Chondrocyte (in vitro differentiated cells): ENCODE measurements around the gene MISP. TPM values are rescaled to one million over a fixed set of nuclear protein-coding genes. Genes with fewer than 3 reads are reported as not detected.
A peak's percentile ranks its signal among the peaks of the same experiment; 100 is the strongest.
"Not testable (repeated sequence)": the region's sequence is repeated elsewhere in the genome, so short reads cannot be mapped to it uniquely, and the experiment has no call there.

Experiments used
- DNase-seq: peaks from one replicate; pipeline ENCODE4 v3.0.0; 2021; ENCODE audit warnings: mixed read lengths, low spot score
- H3K27ac Mint-ChIP-seq: one replicate; pipeline ENCODE4 v1.8.0; 2021; ENCODE audit warnings: mild to moderate bottlenecking, moderate library complexity, mixed read lengths; ENCODE audit not compliant: unreplicated experiment
- H3K27me3 Mint-ChIP-seq: 2 replicates; pipeline ENCODE4 v1.8.0; 2021; ENCODE audit warnings: low read depth, mixed read lengths
- H3K36me3 Mint-ChIP-seq: 2 replicates; pipeline ENCODE4 v1.8.0; 2021; ENCODE audit warnings: low read depth, mixed read lengths
- H3K4me1 Mint-ChIP-seq: 2 replicates; pipeline ENCODE4 v1.8.0; 2021; ENCODE audit warnings: low read depth, mild to moderate bottlenecking, mixed read lengths
- H3K4me3 Mint-ChIP-seq: one replicate; pipeline ENCODE4 v1.8.0; 2021; ENCODE audit warnings: mild to moderate bottlenecking, moderate library complexity, mixed read lengths; ENCODE audit not compliant: unreplicated experiment
- H3K9me3 Mint-ChIP-seq: 2 replicates; pipeline ENCODE4 v1.8.0; 2021; ENCODE audit warnings: low read depth, mixed read lengths
- total RNA-seq: library from RNA; stranded (reverse); gene quantifications from 3 replicates; pipeline ENCODE4 v1.2.1, GENCODE V29; 2021
- TF ChIP-seq, protein P1 (sequence below): fragments of 200-600 bp; sonication (generic); IDR thresholded peaks from 2 replicates; pipeline ENCODE4 v1.5.0; 2021; ENCODE audit warnings: antibody characterized with exemption, mild to moderate bottlenecking, moderate library complexity

MISP gene
- total RNA-seq, 1 donor from 2014 or later = 1.5 TPM

DNA sequence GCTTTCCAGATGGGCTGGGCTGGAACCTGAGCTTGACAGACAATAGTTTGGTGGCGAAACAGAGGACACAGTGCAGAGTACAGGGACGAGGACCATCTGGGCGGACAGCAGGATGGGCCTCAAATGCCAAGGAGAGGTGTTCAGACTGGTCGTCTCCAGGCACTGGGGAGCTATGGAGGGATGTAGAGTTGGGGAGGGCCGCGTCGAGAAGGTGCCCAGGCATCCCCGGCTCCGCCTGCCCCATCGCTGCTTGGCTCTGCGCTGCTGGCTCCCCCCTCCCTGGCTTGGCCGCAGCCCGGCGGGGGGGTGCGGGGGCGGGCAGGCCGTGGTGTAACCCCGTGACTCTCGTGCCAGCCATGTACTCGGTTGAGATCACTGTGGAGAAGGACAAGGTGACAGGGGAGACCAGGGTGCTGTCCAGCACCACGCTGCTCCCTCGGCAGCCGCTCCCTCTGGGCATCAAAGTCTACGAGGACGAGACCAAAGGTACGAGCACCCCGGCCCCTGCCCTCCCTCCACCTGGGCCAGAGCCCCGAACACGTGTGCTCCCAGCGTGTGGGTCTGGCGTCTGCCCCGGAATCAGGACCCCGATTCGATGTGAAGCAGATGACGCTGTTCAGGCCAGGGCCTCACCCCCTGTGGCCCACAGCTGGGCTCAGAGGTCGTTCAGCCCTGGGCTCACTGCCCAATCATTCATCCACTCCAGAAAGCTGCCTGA lies 10.8 kb upstream of the MISP start:
- no peaks in the 10 kb centered on the region for H3K9me3 Mint-ChIP-seq
- no peak overlapping the region for H3K27ac Mint-ChIP-seq
- no peak overlapping the region for H3K4me3 Mint-ChIP-seq
- TF ChIP-seq, protein P1, sequence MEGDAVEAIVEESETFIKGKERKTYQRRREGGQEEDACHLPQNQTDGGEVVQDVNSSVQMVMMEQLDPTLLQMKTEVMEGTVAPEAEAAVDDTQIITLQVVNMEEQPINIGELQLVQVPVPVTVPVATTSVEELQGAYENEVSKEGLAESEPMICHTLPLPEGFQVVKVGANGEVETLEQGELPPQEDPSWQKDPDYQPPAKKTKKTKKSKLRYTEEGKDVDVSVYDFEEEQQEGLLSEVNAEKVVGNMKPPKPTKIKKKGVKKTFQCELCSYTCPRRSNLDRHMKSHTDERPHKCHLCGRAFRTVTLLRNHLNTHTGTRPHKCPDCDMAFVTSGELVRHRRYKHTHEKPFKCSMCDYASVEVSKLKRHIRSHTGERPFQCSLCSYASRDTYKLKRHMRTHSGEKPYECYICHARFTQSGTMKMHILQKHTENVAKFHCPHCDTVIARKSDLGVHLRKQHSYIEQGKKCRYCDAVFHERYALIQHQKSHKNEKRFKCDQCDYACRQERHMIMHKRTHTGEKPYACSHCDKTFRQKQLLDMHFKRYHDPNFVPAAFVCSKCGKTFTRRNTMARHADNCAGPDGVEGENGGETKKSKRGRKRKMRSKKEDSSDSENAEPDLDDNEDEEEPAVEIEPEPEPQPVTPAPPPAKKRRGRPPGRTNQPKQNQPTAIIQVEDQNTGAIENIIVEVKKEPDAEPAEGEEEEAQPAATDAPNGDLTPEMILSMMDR = no peak
- peaks cover 3% of the 10 kb centered on the region for H3K4me1 Mint-ChIP-seq
- peaks cover 17% of the 10 kb centered on the region for H3K36me3 Mint-ChIP-seq
- DNase-seq = no peak
- H3K27me3 Mint-ChIP-seq = no peaks in the 10 kb centered on the region

DNA sequence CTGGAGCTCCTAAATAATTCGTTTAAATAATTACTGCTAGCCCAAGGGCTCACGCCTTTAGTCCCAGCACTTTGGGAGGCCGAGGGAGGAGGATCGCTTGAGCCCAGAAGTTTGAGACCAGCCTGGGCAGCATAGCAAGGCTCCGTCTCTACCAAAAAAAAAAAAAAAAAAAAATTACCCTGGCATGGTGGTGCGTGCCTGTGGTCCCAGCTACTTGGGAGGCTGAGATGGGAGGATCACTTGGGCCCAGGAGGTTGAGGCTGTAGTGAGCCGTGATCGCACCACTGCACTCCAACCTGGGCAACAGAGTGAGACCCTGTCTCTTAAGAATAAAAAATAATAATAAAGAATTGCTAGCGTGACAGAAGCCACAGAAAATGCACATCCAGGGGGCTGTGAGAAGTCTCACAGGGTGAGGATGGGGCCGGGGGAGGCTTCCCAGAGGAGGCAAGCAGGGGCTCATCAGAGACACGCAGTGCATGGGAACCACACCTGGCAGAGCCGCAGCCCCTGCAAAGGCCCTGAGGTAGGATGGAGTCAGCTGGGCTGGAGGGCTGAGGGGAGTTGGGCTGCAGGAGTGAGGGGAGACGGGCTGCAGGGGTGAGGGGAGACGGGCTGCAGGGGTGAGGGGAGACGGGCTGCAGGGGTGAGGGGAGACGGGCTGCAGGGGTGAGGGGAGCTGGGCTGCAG lies 10.0 kb upstream of the MISP start:
- not testable (repeated sequence) for H3K4me1 Mint-ChIP-seq, H3K4me3 Mint-ChIP-seq, H3K27ac Mint-ChIP-seq, H3K9me3 Mint-ChIP-seq, H3K27me3 Mint-ChIP-seq, DNase-seq
- peaks cover 18% of the 10 kb centered on the region for H3K36me3 Mint-ChIP-seq

DNA sequence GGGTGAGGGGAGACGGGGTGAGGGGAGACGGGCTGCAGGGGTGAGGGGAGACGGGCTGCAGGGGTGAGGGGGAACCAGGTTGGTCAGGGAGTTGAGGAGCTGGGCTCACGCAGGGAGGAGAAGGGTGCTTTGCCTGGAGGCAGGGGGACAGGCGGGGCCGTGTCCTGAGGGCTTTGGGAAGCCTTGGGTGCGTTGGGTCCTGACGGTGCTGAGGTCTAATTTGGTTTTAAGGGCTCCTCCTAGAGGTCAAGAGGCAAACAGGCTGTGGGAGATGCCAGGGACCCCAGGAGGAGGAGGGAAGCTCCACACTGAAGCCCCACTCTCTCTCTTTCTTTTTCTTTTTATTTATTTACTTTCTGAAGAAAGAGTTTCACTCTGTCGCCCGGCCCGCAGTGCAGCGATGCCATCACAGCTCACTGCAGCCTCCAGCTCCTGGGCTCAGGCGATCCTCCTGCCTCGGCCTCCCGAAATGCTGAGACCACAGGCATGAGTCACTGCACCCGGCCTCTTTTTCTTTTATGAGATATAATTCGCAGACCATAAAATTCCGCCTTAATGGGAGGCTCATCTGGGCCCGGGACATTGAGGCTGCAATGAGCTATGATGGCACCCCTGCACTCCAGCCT lies 9.3 kb upstream of the MISP start:
- Mint-ChIP-seq H3K36me3 (peaks cover 21% of the 10 kb centered on the region), H3K27ac (no peak overlapping the region), H3K27me3 (no peaks in the 10 kb centered on the region), H3K4me3 (no peak overlapping the region), H3K9me3 (no peaks in the 10 kb centered on the region), H3K4me1 (peaks cover 3% of the 10 kb centered on the region)
- DNase-seq = no peak
- TF ChIP-seq, protein P1 = peak; percentile 30

DNA sequence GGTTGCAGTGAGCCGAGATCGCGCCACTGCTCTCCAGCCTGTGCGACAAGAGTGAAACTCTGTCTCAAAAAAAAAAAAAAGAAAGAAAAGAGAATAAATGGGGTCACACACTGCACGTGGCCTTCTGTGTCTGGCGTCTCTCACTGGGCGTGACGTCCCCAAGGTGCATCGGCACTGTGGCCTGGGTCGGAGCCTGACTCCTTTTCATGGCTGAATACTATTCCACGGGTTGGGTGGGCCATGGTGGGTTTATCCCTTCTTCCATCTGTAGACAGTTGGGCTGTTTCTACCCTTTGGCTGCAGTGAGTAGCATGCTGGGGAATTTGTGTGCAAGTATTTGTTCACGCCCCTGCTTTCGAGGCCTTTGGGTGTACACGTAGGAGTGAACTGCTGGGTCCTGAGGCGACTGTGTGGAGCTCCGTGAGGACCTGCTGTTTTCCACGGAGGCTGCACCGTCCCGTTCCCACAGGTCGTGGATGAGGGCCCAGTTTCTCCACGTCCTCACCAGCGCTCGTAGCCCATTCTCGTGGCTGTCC lies 8.3 kb upstream of the MISP start:
- Mint-ChIP-seq H3K27ac (no peak overlapping the region), H3K4me1 (no peaks in the 10 kb centered on the region), H3K27me3 (no peaks in the 10 kb centered on the region), H3K9me3 (no peaks in the 10 kb centered on the region), H3K36me3 (peaks cover 19% of the 10 kb centered on the region), H3K4me3 (no peak overlapping the region)
- TF ChIP-seq, protein P1 = no peak
- DNase-seq = no peak

DNA sequence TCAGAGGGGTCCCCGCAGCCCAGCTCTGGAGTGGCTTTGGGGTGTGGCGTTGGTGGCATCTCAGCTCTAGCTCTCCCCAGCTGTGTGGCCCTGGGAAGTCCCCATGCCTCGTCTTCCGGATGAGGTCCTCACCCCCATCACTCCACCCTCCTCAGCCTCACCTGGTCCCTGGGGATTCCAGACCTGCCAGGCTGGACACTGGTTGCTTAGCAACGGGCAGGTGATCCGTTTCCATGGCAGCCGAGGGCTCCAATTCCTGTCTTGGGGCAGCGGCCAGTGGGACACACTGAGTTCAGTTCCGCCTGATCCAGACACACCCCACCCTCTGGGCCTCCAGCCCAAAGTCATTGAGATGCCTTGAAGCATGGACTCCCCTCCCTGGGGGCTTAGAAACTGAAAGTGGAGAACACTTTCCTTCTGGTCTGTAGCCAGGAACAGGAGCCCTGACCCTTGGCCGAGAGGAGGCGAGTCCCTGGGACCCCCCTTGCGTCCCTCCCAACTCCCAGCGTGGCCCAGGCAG lies 7.7 kb upstream of the MISP start:
- TF ChIP-seq, protein P1 = no peak
- DNase-seq = no peak
- Mint-ChIP-seq H3K27me3 (no peaks in the 10 kb centered on the region), H3K4me3 (no peak overlapping the region), H3K36me3 (peaks cover 18% of the 10 kb centered on the region), H3K4me1 (no peaks in the 10 kb centered on the region), H3K27ac (no peak overlapping the region), H3K9me3 (no peaks in the 10 kb centered on the region)

DNA sequence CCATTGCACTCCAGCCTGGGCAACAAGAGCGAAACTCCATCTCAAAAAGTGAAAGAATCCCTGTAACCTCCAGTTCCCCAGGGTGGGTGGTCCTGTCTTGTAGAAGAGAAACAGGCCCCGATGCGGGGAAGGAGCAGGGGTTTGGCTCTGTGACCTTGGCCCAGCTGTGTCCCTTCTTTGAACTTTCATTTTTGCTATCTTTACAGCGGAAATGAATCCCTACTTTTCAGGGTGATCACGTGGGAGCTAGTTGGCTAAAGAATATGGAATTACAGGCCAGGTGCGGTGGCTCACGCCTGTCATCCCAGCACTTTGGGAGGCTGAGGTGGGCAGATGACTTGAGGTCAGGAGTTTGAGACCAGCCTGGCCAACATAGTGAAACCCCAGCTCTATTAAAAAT lies 5.8 kb upstream of the MISP start:
- H3K36me3 Mint-ChIP-seq = peaks cover 16% of the 10 kb centered on the region
- H3K27ac Mint-ChIP-seq, H3K27me3 Mint-ChIP-seq, H3K4me1 Mint-ChIP-seq, H3K9me3 Mint-ChIP-seq, DNase-seq, H3K4me3 Mint-ChIP-seq: not testable (repeated sequence)
